NB4 (cell line): ENCODE measurements around the gene MATK.

ENCODE experiments used
- POLR2A ChIP-seq: IDR thresholded peaks from 2 replicates; pipeline ENCODE4 v1.6.1; 2011; ENCODE audit warnings: mild to moderate bottlenecking; ENCODE audit not compliant: insufficient read length; ENCODE audit errors: extremely low read depth
- TF ChIP-seq, protein P1 (sequence below): IDR thresholded peaks from one replicate; pipeline ENCODE4 v1.5.1; 2012; ENCODE audit warnings: low read depth, low read length

DNA sequence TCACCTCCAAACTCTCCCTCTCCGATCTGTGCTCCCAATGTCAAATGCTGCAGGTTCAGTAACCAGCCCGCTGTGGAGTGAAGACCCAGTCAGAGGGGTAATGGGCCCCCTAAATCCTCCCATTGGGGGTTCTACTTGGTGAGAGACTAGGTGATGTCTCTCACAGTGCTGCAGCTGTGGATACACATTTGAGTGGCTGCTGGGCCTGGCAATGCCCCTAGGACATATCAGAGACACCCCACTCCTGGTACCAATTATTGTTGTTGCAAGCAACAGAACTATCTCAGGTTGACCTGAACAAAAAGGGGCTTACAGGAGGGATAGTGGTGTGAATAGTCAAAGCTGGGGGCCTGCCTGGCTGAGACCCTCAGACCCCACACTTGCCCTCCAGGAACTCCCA lies 4.6 kb downstream of the MATK start:
- TF ChIP-seq, protein P1, sequence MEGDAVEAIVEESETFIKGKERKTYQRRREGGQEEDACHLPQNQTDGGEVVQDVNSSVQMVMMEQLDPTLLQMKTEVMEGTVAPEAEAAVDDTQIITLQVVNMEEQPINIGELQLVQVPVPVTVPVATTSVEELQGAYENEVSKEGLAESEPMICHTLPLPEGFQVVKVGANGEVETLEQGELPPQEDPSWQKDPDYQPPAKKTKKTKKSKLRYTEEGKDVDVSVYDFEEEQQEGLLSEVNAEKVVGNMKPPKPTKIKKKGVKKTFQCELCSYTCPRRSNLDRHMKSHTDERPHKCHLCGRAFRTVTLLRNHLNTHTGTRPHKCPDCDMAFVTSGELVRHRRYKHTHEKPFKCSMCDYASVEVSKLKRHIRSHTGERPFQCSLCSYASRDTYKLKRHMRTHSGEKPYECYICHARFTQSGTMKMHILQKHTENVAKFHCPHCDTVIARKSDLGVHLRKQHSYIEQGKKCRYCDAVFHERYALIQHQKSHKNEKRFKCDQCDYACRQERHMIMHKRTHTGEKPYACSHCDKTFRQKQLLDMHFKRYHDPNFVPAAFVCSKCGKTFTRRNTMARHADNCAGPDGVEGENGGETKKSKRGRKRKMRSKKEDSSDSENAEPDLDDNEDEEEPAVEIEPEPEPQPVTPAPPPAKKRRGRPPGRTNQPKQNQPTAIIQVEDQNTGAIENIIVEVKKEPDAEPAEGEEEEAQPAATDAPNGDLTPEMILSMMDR = no peak
- no peak for TF ChIP-seq POLR2A
